ENCODE measurements around the gene RIPOR3. TPM values are rescaled to one million over a fixed set of nuclear protein-coding genes. Genes with fewer than 3 reads are reported as not detected.

Gene RIPOR3
- total RNA-seq, 2 experiments from 2014 or later: 0.53 TPM; not detected in 1

DNA sequence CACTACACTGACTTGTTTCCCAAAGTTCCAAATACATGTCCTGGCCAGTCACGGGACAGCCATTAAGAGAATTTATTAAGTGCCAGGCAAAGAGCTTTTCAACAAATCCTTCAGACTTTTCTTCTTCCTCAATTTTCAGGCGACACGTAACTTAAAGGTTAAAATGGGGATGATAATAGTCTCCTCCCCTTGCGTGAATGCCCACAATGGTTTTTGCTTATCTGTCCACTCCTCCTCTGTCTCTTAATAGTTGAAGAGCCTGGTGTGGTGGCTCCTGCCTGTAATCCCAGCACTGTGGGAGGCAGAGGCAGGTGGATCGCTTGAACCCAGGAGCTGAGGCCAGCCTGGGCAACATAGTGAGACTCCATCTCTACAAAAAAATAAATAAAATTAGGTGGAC lies 28.7 kb upstream of the RIPOR3 start:
- BruUV-seq (replicated peaks): no TSS peak
- DNase-seq (ENCODE audit: low spot score): no peak
- no peaks in the 10 kb centered on the region for H3K79me2 ChIP-seq (ENCODE audit: insufficient read depth, low read depth, low read length)
- no peak overlapping the region for H3K27ac ChIP-seq (ENCODE audit: low read depth, low read length, poor library complexity, severe bottlenecking)
- H3K36me3 ChIP-seq (ENCODE audit: insufficient read depth, low read length): no peaks in the 10 kb centered on the region
- intact Hi-C loops (cut with micrococcal nuclease; ENCODE audit: unreplicated experiment): no loop called here
- no peak overlapping the region for H2AFZ ChIP-seq (ENCODE audit: low read length)
- H3K4me1 ChIP-seq (ENCODE audit: insufficient read depth, low read length, poor library complexity, severe bottlenecking): no peaks in the 10 kb centered on the region
- no peaks in the 10 kb centered on the region for H3K9me2 ChIP-seq (ENCODE audit: insufficient read depth, low read length)
- no peak overlapping the region for H3K4me2 ChIP-seq (ENCODE audit: low read length)
- H4K20me1 ChIP-seq (ENCODE audit: insufficient read depth, low read length): no peaks in the 10 kb centered on the region
- H3K9me3 ChIP-seq (ENCODE audit: low read length): no peaks in the 10 kb centered on the region
- H3K4me3 ChIP-seq (ENCODE audit: low read depth, low read length, poor library complexity, severe bottlenecking): no peak overlapping the region
- ChIA-PET POLR2A (interaction anchor here (1.1 kb wide), 1 partner anchor 9 kb away, joined by 4 read pairs; no protein-coding TSS in a partner anchor), CTCF (ENCODE audit: unreplicated experiment) (no interaction called here)
- TF ChIP-seq CTCF (conservative IDR thresholded peaks at IDR 0.05; ENCODE audit: low read length) (no peak), EZH2phosphoT487 (IDR thresholded peaks at IDR 0.05; ENCODE audit: borderline replicate concordance, low read depth, low read length) (no peak)

DNA sequence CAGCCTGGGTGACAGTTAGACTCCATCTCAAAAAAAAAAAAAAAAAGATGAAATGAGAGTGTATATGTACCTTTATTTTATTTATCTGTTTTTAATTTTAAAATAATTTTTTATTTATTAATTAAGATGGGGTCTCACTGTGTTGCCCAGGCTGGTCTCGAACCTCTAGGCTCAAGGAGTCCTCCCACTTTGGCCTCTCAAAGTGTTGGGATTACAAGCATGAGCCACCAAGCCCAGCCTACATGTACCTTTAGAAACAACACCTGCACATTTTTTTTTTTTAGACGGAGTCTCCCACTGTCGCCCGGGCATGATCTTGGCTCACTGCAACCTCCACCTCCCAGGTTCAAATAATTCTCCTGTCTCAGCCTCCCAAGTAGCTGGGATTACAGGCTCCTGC lies 28.0 kb upstream of the RIPOR3 start:
- no peaks in the 10 kb centered on the region for H3K79me2 ChIP-seq (ENCODE audit: insufficient read depth, low read depth, low read length)
- no peak for DNase-seq (ENCODE audit: low spot score)
- POLR2A ChIA-PET: interaction anchor here (1.1 kb wide), 1 partner anchor 10 kb away, joined by 4 read pairs; no protein-coding TSS in a partner anchor
- no peaks in the 10 kb centered on the region for H3K36me3 ChIP-seq (ENCODE audit: insufficient read depth, low read length)
- no peak overlapping the region for H3K4me3 ChIP-seq (ENCODE audit: low read depth, low read length, poor library complexity, severe bottlenecking)
- intact Hi-C loops (cut with micrococcal nuclease; ENCODE audit: unreplicated experiment): no loop called here
- CTCF ChIA-PET (ENCODE audit: unreplicated experiment): no interaction called here
- H3K9me3 ChIP-seq (ENCODE audit: low read length): no peaks in the 10 kb centered on the region
- BruUV-seq (replicated peaks): no TSS peak
- no peaks in the 10 kb centered on the region for H4K20me1 ChIP-seq (ENCODE audit: insufficient read depth, low read length)
- H3K9me2 ChIP-seq (ENCODE audit: insufficient read depth, low read length): no peaks in the 10 kb centered on the region
- TF ChIP-seq CTCF (conservative IDR thresholded peaks at IDR 0.05; ENCODE audit: low read length) (no peak), EZH2phosphoT487 (IDR thresholded peaks at IDR 0.05; ENCODE audit: borderline replicate concordance, low read depth, low read length) (no peak)
- H2AFZ ChIP-seq (ENCODE audit: low read length): no peak overlapping the region
- H3K4me2 ChIP-seq (ENCODE audit: low read length): no peak overlapping the region
- no peaks in the 10 kb centered on the region for H3K4me1 ChIP-seq (ENCODE audit: insufficient read depth, low read length, poor library complexity, severe bottlenecking)
- H3K27ac ChIP-seq (ENCODE audit: low read depth, low read length, poor library complexity, severe bottlenecking): no peak overlapping the region

DNA sequence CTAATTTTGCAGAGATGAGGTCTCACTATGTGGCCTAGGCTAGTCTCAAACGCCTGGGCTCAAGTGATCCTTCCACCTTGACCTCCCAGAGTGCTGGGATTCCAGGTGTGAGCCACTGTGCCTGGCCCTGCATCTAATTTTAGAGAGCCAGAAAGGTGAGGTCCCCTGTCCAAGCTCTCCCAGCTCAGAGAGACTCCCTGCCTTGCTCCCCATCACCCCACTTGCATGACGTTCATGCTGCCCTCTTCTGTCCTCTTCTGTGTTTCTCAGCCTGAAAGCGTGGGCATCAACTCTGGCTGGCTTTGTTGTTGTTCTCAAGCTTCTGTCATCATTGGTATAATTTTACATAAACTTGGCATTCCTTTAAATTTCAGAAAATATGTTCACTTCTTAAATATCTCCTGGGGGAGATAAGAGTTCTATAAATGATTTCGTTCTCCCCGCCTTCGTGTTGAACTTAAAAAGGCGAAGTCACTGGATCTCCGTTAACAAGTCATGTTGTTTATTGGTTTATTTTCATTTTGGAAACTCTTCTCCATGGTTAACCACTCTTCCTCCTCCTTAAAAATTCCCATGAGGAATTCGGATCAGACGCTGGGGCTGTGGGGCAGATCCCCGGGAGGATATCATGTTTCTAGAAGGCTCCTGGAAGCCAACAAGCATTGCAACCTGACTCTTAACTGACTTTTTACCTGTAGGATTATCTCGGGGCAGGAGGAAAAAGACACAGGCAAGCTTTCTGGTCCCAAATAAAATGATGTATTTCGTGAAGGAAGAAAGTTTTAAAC lies 26.8 kb upstream of the RIPOR3 start:
- no peak overlapping the region for H3K4me2 ChIP-seq (ENCODE audit: low read length)
- H2AFZ ChIP-seq (ENCODE audit: low read length): no peak overlapping the region
- no peak overlapping the region for H3K4me3 ChIP-seq (ENCODE audit: low read depth, low read length, poor library complexity, severe bottlenecking)
- no peaks in the 10 kb centered on the region for H3K9me3 ChIP-seq (ENCODE audit: low read length)
- no peaks in the 10 kb centered on the region for H3K9me2 ChIP-seq (ENCODE audit: insufficient read depth, low read length)
- no peak for DNase-seq (ENCODE audit: low spot score)
- POLR2A ChIA-PET: no interaction called here
- no peaks in the 10 kb centered on the region for H3K4me1 ChIP-seq (ENCODE audit: insufficient read depth, low read length, poor library complexity, severe bottlenecking)
- no peak overlapping the region for H3K27ac ChIP-seq (ENCODE audit: low read depth, low read length, poor library complexity, severe bottlenecking)
- no peaks in the 10 kb centered on the region for H4K20me1 ChIP-seq (ENCODE audit: insufficient read depth, low read length)
- TF ChIP-seq EZH2phosphoT487 (IDR thresholded peaks at IDR 0.05; ENCODE audit: borderline replicate concordance, low read depth, low read length) (no peak), CTCF (conservative IDR thresholded peaks at IDR 0.05; ENCODE audit: low read length) (peak; percentile 27; the same call in 1 of the 2 replicates)
- CTCF ChIA-PET (ENCODE audit: unreplicated experiment): interaction anchor here (0.6 kb wide), 1 partner anchor 10 kb away, joined by 3 read pairs; no protein-coding TSS in a partner anchor
- no peaks in the 10 kb centered on the region for H3K36me3 ChIP-seq (ENCODE audit: insufficient read depth, low read length)
- no TSS peak for BruUV-seq (replicated peaks)
- H3K79me2 ChIP-seq (ENCODE audit: insufficient read depth, low read depth, low read length): no peaks in the 10 kb centered on the region
- intact Hi-C loops (cut with micrococcal nuclease; ENCODE audit: unreplicated experiment): no loop called here

All from OCI-LY7 (cell line).